Gastrocnemius medialis (tissue), 4 donors: ENCODE measurements around the gene CRYM.

Experiments used
- CTCF ChIP-seq, 5 experiments: fragments of 450-650 bp in 3 of 5; fragments of 200-600 bp in 2 of 5; sonication (generic) in 2 of 5; IDR thresholded peaks in 4 of 5; conservative IDR thresholded peaks in 1 of 5; 1 replicate in 4 of 5; 2 replicates in 1 of 5; pipeline ENCODE4 v1.5.1; 2016 to 2019; ENCODE audit warnings: antibody characterized with exemption in 5 of 5, mild to moderate bottlenecking in 3 of 5, moderate library complexity in 3 of 5
- POLR2A ChIP-seq, 2 donors: fragments of 450-650 bp; IDR thresholded peaks; one replicate each; pipeline ENCODE4 v1.6.1; 2017; ENCODE audit warnings: antibody characterized with exemption in 2 of 2, mild to moderate bottlenecking in 2 of 2, moderate library complexity in 2 of 2

GRCh38 chr16:21219551-21219950 is 58.5 kb downstream of the CRYM start:
- TF ChIP-seq CTCF (IDR thresholded peaks at IDR 0.05 in 4 of 5, conservative IDR thresholded peaks at IDR 0.05 in 1 of 5), result no peak
- no peak for TF ChIP-seq POLR2A (IDR thresholded peaks at IDR 0.05)
